Testis (tissue), 3 donors: Measurements from ENCODE around the gene MKNK1. TPM values are rescaled to one million over a fixed set of nuclear protein-coding genes. Genes with fewer than 3 reads are reported as not detected.

Source experiments
- DNase-seq: peaks from one replicate; pipeline ENCODE4 v3.0.0-alpha.2; 2019
- H3K27ac ChIP-seq, 2 donors: fragments of 200-600 bp; sonication (generic); one replicate each; pipeline ENCODE4 v1.5.1; 2019
- H3K27me3 ChIP-seq: fragments of 200-600 bp; sonication (generic); one replicate; pipeline ENCODE4 v1.5.1; 2019
- H3K36me3 ChIP-seq: fragments of 200-600 bp; sonication (generic); one replicate; pipeline ENCODE4 v1.5.1; 2017; ENCODE audit warnings: low read depth; ENCODE audit errors: missing control alignments
- H3K4me1 ChIP-seq: fragments of 200-600 bp; sonication (generic); one replicate; pipeline ENCODE4 v1.5.1; 2019
- H3K4me3 ChIP-seq, 2 donors: fragments of 200-600 bp; sonication (generic); one replicate each; pipeline ENCODE4 v1.5.1; 2017 to 2019
- H3K9me3 ChIP-seq: fragments of 200-600 bp; sonication (generic); one replicate; pipeline ENCODE4 v1.5.1; 2017
- CTCF ChIP-seq, 3 experiments: fragments of 450-650 bp in 2 of 3; fragments of 200-600 bp in 1 of 3; sonication (generic) in 1 of 3; IDR thresholded peaks; one replicate each; pipeline ENCODE4 v1.5.1; 2016 to 2019; ENCODE audit warnings: antibody characterized with exemption in 3 of 3, mild to moderate bottlenecking in 2 of 3, moderate library complexity in 1 of 3
- POLR2A ChIP-seq: fragments of 450-650 bp; IDR thresholded peaks from one replicate; pipeline ENCODE4 v1.6.1; 2017; ENCODE audit warnings: antibody characterized with exemption, mild to moderate bottlenecking, moderate library complexity
- WGBS, 2 donors: methylation state at CpG; one replicate each; pipeline ENCODE4 v1.1.5; 2018; 5-methylcytosine and 5-hydroxymethylcytosine counted together
- intact Hi-C: fragments of 100-400 bp; cut with DNase I; formaldehyde crosslinking; loops from one replicate; pipeline ENCODE4 v1.15.1; 2023; ENCODE audit warnings: low total_unique reads
- polyA plus RNA-seq: library from polyadenylated mRNA; stranded (reverse); fragments of 350-450 nt; fragmentation: Illumina TruSeq; extraction: RNeasy Lipid Tissue Mini Kit (QIAGEN cat#74804); gene quantifications from one replicate; pipeline ENCODE4 v1.2.3, GENCODE V29; 2014; ENCODE audit warnings: low read depth, low replicate concordance; ENCODE audit not compliant: insufficient read depth
- total RNA-seq, 2 donors: library from RNA; depleted of rRNA; stranded (reverse); fragments of >200 nt; gene quantifications; one replicate each; pipeline ENCODE4 v1.2.3, GENCODE V29; 2016

The MKNK1 gene
- total and polyA plus RNA-seq, 3 donors from 2014 or later: 30.7 to 55.7 (median 54.6) TPM

GRCh38 chr1:46613661-46614603 lies 9.9 kb upstream of the MKNK1 start:
- peak; percentile 94 for DNase-seq
- H3K27me3 ChIP-seq: no peaks in the 10 kb centered on the region
- WGBS, 2 donors: 11 to 14% methylated on average over 14 to 16 of the region's 16 CpGs
- intact Hi-C loops: no loop called here
- no peaks in the 10 kb centered on the region for H3K9me3 ChIP-seq
- H3K4me3 ChIP-seq: no peak overlapping the region
- H3K36me3 ChIP-seq: no peaks in the 10 kb centered on the region
- H3K27ac ChIP-seq: peak overlapping the region in 1 of 2 donors; percentile 71
- H3K4me1 ChIP-seq: peaks cover 28% of the 10 kb centered on the region
- no peak for TF ChIP-seq POLR2A
- TF ChIP-seq CTCF (IDR thresholded peaks at IDR 0.05): no peak

- peak overlapping the region; percentile 46 to 71 for H3K27ac ChIP-seq
- DNase-seq: peak; percentile 56
- no peaks in the 10 kb centered on the region for H3K9me3 ChIP-seq
- H3K4me1 ChIP-seq: peaks cover 28% of the 10 kb centered on the region
- WGBS, 2 donors: 37 to 42% methylated on average over 18 to 20 of the region's 38 CpGs
- no peaks in the 10 kb centered on the region for H3K27me3 ChIP-seq
- TF ChIP-seq CTCF (IDR thresholded peaks at IDR 0.05): no peak
- TF ChIP-seq POLR2A: no peak
- peak overlapping the region; percentile 18 to 20 for H3K4me3 ChIP-seq
- H3K36me3 ChIP-seq: no peaks in the 10 kb centered on the region
- intact Hi-C loops: no loop called here
These were observed 9.0 kb upstream of the MKNK1 start for GRCh38 chr1:46612937-46613660.

DNA sequence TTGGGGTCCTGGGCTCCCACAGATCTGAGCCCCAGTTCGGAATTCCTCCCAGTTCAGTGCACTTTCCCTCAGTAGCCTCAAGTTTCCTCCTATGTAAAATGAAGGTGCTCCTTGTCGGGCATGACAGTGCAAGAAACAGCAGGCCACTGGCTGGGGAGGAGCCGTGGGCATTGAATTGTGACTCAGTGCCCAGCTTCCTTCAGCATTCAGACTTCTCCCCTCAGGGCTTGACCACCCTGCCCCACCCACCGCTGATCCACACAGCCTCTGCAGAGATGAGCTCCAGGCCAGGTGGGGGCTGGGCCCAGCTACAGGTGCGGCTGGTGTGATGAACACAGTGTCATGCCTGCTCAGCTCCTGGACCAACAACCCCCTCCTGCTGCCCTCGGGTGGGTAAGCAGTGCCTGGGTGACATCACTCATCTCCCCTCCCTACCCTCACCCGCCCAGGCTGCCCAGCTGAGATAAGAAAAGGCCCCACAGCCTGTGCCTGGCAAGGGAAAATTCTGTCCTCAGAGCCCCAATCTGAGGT lies 7.7 kb upstream of the MKNK1 start:
- no peak overlapping the region for H3K27ac ChIP-seq
- TF ChIP-seq CTCF (IDR thresholded peaks at IDR 0.05): no peak
- no peak for TF ChIP-seq POLR2A
- H3K27me3 ChIP-seq: no peaks in the 10 kb centered on the region
- no peak for DNase-seq
- intact Hi-C loops: no loop called here
- no peaks in the 10 kb centered on the region for H3K9me3 ChIP-seq
- H3K4me1 ChIP-seq: peaks cover 28% of the 10 kb centered on the region
- H3K4me3 ChIP-seq: no peak overlapping the region
- no peaks in the 10 kb centered on the region for H3K36me3 ChIP-seq
- 75 to 100% methylated on average over 1 to 7 of the region's 7 CpGs for WGBS, 2 donors

DNA sequence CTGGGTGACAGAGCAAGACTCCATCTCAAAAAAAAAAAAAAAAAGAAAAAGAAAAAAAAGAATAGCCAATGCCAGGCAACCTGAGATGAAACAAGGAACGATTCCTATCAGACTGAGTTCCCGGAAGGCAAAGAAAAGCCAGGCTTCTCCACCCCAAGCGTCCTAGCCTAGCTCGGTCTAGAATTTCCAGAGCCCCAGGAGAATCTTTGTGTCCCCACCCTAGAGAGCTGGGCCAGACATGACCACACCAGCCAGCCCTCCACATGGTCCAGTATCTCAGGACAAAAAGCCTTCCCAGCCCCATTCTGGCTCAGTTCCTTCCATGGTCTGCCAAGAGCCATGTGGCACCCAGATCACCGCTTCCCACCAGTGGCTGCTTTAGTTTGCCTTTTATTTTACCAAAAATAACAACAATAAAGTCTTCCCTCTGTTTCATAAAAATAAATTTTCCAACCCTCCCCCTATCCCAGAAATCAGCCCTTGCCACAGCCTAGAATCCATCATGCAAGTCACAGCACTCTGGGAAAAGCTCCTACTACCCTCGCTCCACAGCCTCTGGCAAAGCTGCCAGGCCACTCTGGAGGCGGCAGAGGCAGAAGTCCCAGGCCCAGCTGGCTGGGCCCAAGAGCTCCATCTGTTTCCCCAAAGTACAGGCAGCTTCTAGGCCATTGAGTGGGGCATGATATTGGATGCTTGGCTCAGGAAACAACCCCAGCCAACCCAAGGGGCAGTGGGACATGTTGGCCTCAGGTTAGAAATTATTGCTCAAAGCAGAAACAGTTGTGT lies 3.5 kb upstream of the MKNK1 start:
- H3K9me3 ChIP-seq: no peaks in the 10 kb centered on the region
- peaks cover 13% of the 10 kb centered on the region for H3K4me1 ChIP-seq
- intact Hi-C loops: no loop called here
- no peaks in the 10 kb centered on the region for H3K27me3 ChIP-seq
- no peaks in the 10 kb centered on the region for H3K36me3 ChIP-seq
- TF ChIP-seq POLR2A (no peak), CTCF (IDR thresholded peaks at IDR 0.05) (no peak)
- WGBS, 2 donors: 65 to 68% methylated on average over 6 to 7 of the region's 7 CpGs
- H3K4me3 ChIP-seq: no peak overlapping the region
- DNase-seq: no peak
- H3K27ac ChIP-seq: peak overlapping the region in 1 of 2 donors; percentile 28
